Measurements from ENCODE around the gene CADM1. TPM values are rescaled to one million over a fixed set of nuclear protein-coding genes. Genes with fewer than 3 reads are reported as not detected.

Gene CADM1
- total and polyA plus RNA-seq, 5 donors: 14.8 to 42.6 (median 31.9) TPM

DNA sequence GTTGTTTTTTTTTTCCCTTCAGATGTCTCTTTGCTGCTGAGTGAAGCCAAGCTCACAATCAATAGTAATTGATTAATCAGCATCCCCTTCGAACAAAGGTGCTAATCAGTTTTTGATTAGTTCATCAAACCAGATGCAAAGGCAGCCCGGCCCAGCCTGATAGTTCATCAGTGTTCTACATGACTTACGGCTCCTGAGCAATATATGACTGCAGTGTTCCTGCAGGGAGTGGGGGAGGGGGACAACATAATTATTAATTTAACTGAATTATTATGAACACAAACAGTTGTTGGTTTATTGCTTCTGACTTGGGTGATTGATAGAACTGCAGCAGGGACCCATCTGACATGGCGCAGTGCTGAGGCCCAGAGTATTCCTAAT is 315.3 kb downstream of the CADM1 start:
- Histone ChIP-seq H3K27ac (ENCODE audit: low read length) (no peak overlapping the region), H3K4me1 (ENCODE audit: control insufficient read depth, insufficient read depth, low read length) (no peaks in the 10 kb centered on the region), H3K4me3 (ENCODE audit: low read length) (no peak overlapping the region), H3K27me3 (ENCODE audit: control insufficient read depth, insufficient read depth) (no peaks in the 10 kb centered on the region), H3K9me3 (ENCODE audit: control insufficient read depth, low read length) (no peaks in the 10 kb centered on the region)
- DNase-seq (peak in 1 of 3 donors; percentile 4), ATAC-seq (no peak)
- WGBS: 93% methylated on average over 4 of the region's 4 CpGs
- intact Hi-C loops (cut with DNase I): no loop called here

DNA sequence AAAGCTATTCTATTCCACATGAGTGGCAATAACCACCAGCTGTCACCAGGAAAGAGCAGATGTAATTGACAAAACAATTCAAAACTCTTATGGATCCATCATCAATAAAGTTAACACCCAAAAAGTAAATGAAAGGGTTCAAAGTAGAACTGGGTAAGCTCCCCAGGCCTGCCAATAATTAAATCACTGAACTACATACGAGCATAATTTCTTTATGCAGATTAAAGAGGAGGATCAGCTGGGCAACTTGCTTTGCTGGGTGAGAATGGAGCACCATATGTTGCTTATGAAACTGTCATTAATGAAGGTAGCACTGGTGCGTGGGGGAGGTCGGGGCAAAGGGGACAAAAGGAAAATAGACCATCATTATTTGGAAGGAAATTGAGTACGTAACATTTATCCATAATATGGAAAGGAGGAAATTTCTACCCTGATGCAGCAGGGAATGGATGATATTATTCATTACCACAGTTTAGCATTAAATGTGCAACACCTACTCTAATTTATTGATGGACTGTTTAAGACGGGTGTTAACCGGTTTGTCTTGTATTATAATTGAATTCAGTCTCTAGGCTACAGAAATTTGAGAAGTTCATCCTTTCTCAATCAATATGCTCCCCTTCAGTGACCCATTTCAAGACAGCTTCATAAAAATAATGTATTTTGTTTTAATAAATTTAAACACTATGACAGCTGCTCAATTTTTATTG is 315.9 kb downstream of the CADM1 start:
- WGBS: 90% methylated on average over 6 of the region's 6 CpGs
- intact Hi-C loops (cut with DNase I): no loop called here
- H3K27me3 ChIP-seq (ENCODE audit: control insufficient read depth, insufficient read depth): no peaks in the 10 kb centered on the region
- ATAC-seq: no peak
- H3K4me1 ChIP-seq (ENCODE audit: control insufficient read depth, insufficient read depth, low read length): peaks cover 2% of the 10 kb centered on the region
- H3K4me3 ChIP-seq (ENCODE audit: low read length): no peak overlapping the region
- no peak for DNase-seq
- no peak overlapping the region for H3K27ac ChIP-seq (ENCODE audit: low read length)
- no peaks in the 10 kb centered on the region for H3K9me3 ChIP-seq (ENCODE audit: control insufficient read depth, low read length)

DNA sequence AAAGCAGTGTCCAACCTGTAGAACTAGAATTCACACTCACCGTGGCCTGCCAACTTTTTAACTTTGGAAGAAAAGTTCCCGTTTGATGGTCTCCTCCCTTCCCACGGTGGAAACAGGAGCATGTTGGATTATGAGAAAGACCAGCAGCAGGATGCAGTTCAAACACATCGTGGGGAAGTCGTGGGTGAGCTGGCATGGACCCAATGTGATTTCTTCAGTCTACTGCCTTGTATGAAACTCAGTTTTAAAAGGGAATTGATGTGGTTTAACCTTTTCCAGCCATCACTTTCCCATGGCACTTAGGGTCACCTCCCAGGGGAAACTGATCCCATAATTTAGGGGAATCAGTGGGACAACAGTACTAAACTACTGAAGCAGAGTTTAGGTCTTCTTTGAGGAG is 318.3 kb downstream of the CADM1 start:
- Histone ChIP-seq H3K4me3 (ENCODE audit: low read length) (no peak overlapping the region), H3K4me1 (ENCODE audit: control insufficient read depth, insufficient read depth, low read length) (peaks cover 2% of the 10 kb centered on the region), H3K9me3 (ENCODE audit: control insufficient read depth, low read length) (no peaks in the 10 kb centered on the region), H3K27me3 (ENCODE audit: control insufficient read depth, insufficient read depth) (no peaks in the 10 kb centered on the region), H3K27ac (ENCODE audit: low read length) (no peak overlapping the region)
- no peak for DNase-seq
- no peak for ATAC-seq
- intact Hi-C loops (cut with DNase I): no loop called here
- 45% methylated on average over 5 of the region's 5 CpGs for WGBS

DNA sequence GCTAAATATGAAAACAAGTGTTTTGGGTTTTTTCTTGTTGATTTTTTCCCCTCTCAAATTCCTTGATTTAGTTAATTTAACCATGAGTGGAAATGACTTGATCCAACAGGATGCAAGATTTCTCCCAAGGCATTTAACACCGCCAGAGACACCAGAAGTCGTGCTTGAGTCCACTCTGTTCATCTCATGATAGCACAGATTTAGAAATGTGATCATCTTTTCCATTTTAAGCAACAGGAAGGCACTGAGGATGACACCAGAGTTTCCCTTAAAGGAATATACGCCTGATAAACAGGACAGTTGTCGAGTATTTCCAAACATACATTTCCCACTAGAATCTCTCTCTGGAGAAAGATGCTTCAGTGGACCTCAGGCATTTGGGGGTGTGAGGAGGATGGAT is 318.7 kb downstream of the CADM1 start:
- Histone ChIP-seq H3K27me3 (ENCODE audit: control insufficient read depth, insufficient read depth) (no peaks in the 10 kb centered on the region), H3K4me1 (ENCODE audit: control insufficient read depth, insufficient read depth, low read length) (peaks cover 2% of the 10 kb centered on the region), H3K27ac (ENCODE audit: low read length) (peak overlapping the region; percentile 34), H3K4me3 (ENCODE audit: low read length) (no peak overlapping the region), H3K9me3 (ENCODE audit: control insufficient read depth, low read length) (no peaks in the 10 kb centered on the region)
- intact Hi-C loops (cut with DNase I): no loop called here
- peak in 1 of 2 donors; percentile 51 for ATAC-seq
- 40% methylated on average over 4 of the region's 4 CpGs for WGBS
- DNase-seq: no peak

DNA sequence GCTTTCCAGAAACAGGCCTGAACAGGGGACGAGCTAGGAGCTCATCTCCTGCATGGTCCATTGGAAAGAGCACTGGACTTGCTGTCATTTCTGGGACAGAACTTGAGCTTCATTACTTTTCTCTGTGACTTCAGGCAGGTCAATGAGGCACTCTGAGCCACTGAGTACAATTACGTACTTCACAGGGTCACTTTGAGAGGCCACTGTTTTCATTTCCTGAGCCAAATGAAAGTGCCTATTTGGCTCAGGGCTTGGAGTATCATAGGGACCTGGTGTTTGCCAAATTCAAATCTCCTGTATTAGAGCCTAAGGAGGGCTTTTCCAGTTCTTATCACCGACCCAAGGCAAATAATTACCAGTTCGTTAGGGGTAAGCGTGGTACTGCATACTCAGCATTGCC is 319.3 kb downstream of the CADM1 start:
- DNase-seq (no peak), ATAC-seq (peak; percentile 24 to 35)
- no peaks in the 10 kb centered on the region for H3K9me3 ChIP-seq (ENCODE audit: control insufficient read depth, low read length)
- intact Hi-C loops (cut with DNase I): no loop called here
- 68% methylated on average over 5 of the region's 5 CpGs for WGBS
- H3K4me1 ChIP-seq (ENCODE audit: control insufficient read depth, insufficient read depth, low read length): peaks cover 2% of the 10 kb centered on the region
- H3K27me3 ChIP-seq (ENCODE audit: control insufficient read depth, insufficient read depth): no peaks in the 10 kb centered on the region
- H3K4me3 ChIP-seq (ENCODE audit: low read length): no peak overlapping the region
- H3K27ac ChIP-seq (ENCODE audit: low read length): peak overlapping the region; percentile 42

DNA sequence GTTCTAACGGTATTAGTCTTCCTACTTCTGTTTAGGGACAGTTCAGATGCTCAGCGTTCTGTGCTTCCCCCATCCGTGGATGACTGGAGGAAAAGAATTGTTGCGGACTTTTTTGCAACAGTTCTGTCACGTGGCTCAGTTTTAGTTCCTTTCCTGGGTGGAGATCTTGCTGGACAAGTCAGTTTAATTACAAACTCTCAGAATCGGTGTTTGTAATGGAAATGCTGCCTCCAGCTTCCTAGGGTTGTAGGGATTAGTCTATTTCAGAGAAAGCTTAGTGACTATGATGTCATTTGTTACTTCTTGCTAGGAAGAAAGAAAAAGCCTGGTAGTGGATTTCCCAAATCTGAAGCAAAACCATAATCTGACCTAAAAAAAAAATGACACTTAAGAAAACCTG is 320.4 kb downstream of the CADM1 start:
- Histone ChIP-seq H3K4me3 (ENCODE audit: low read length) (no peak overlapping the region), H3K4me1 (ENCODE audit: control insufficient read depth, insufficient read depth, low read length) (peaks cover 2% of the 10 kb centered on the region), H3K27ac (ENCODE audit: low read length) (no peak overlapping the region), H3K27me3 (ENCODE audit: control insufficient read depth, insufficient read depth) (no peaks in the 10 kb centered on the region), H3K9me3 (ENCODE audit: control insufficient read depth, low read length) (no peaks in the 10 kb centered on the region)
- 85% methylated on average over 6 of the region's 6 CpGs for WGBS
- DNase-seq (no peak), ATAC-seq (no peak)
- intact Hi-C loops (cut with DNase I): no loop called here

DNA sequence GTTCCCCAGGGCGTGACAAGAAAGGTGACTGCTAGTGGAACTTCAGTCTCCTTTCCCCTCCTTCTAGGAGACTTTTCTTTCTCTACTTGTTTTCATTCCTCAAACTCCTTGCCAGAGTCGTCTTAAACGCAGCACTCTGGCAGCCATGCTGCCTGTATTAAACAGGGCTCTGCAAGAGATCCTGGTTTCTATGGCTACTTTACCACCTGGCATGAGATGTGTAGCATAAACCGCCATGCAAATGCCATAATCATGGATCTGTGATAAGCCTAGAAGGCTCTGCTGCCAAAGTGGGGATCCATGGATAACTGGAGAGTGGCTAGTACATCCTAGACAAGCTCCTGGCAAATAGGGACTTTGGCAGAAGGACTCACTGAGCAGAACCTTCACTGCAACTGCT is 321.1 kb downstream of the CADM1 start:
- Histone ChIP-seq H3K4me3 (ENCODE audit: low read length) (no peak overlapping the region), H3K27ac (ENCODE audit: low read length) (peak overlapping the region; percentile 70), H3K27me3 (ENCODE audit: control insufficient read depth, insufficient read depth) (no peaks in the 10 kb centered on the region), H3K9me3 (ENCODE audit: control insufficient read depth, low read length) (no peaks in the 10 kb centered on the region), H3K4me1 (ENCODE audit: control insufficient read depth, insufficient read depth, low read length) (peaks cover 2% of the 10 kb centered on the region)
- ATAC-seq (no peak), DNase-seq (no peak)
- WGBS: 81% methylated on average over 4 of the region's 4 CpGs
- intact Hi-C loops (cut with DNase I): no loop called here

DNA sequence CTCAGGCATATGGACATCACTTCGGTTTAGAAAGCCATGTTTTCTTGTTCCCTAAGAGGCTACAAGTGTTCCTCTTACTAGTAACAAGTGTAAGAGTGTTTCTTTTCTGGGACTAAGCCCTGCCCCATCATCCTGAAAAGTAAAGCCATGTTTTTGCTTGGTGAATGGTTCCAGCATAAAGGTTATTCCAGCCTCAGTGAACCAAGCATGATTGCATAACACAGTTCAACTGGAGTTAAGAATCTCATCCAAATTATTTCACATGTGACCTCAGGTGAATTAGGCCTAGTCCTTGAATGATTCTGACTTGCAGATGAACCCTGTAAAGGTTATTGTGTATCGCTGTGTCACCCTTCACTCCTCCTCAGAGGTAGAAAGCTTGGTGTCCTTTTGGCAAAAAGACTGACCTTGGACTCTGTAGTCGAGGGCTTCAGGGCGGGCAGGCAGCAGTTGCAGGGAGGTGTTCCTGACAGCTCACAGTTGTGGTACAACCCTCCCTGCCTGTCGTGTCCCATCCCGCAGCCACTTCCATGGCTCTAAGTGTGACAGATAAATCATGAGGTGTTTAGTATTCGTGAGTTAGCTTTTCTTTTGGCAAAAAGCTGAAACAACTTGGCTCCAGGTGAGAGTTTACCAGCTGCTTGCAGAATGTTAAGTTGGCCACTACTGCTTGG is 321.8 kb downstream of the CADM1 start:
- ATAC-seq (peak; percentile 66 to 74), DNase-seq (peak in 2 of 3 donors; percentile 50 to 69)
- no peaks in the 10 kb centered on the region for H3K9me3 ChIP-seq (ENCODE audit: control insufficient read depth, low read length)
- H3K4me3 ChIP-seq (ENCODE audit: low read length): no peak overlapping the region
- WGBS: 60% methylated on average over 7 of the region's 7 CpGs
- no peaks in the 10 kb centered on the region for H3K27me3 ChIP-seq (ENCODE audit: control insufficient read depth, insufficient read depth)
- peaks cover 2% of the 10 kb centered on the region for H3K4me1 ChIP-seq (ENCODE audit: control insufficient read depth, insufficient read depth, low read length)
- intact Hi-C loops (cut with DNase I): no loop called here
- peak overlapping the region; percentile 70 for H3K27ac ChIP-seq (ENCODE audit: low read length)

DNA sequence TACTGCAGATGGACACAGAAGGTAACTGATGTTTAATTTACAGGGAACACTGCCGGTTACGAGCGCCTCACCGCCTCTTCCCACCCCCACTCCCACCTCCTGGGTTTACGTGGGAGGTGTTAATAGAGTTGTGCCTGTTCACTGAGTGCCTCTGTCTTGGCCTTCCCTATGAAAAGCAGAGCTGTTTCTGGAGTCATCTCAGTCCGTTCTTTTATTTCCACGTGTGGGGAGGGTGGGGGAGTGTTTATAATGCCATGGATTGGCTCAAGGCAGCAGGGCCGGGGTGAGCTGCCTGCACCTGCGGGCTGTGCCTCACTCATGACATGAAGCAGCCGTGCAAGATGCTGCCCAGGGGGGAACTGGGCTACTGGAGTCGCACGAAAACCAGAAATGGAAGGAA is 322.7 kb downstream of the CADM1 start:
- Histone ChIP-seq H3K4me1 (ENCODE audit: control insufficient read depth, insufficient read depth, low read length) (peaks cover 2% of the 10 kb centered on the region), H3K4me3 (ENCODE audit: low read length) (no peak overlapping the region), H3K9me3 (ENCODE audit: control insufficient read depth, low read length) (no peaks in the 10 kb centered on the region), H3K27ac (ENCODE audit: low read length) (no peak overlapping the region), H3K27me3 (ENCODE audit: control insufficient read depth, insufficient read depth) (no peaks in the 10 kb centered on the region)
- DNase-seq: peak in 1 of 3 donors; percentile 22
- WGBS: 77% methylated on average over 12 of the region's 12 CpGs
- intact Hi-C loops (cut with DNase I): no loop called here
- ATAC-seq: no peak

DNA sequence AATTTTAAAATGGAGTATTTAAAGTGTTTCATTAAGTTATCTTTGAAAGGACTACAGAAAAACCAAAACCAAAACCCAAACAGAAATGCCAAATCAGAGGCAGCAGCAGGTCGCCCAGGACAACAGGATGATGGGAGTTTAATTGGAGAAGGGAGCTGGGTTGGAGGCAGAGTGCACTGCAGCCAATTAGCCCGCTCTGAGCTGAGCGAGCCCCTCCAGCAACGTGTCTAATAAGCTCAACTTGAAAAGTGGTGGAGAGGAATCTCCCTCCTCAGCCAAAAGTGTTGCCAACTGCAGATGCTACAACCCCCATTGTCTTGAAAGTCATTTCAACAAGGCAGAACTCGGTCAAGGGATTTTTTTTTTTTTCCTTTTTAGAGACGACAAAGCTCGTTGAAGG is 323.9 kb downstream of the CADM1 start:
- peaks cover 2% of the 10 kb centered on the region for H3K4me1 ChIP-seq (ENCODE audit: control insufficient read depth, insufficient read depth, low read length)
- intact Hi-C loops (cut with DNase I): no loop called here
- H3K27ac ChIP-seq (ENCODE audit: low read length): no peak overlapping the region
- DNase-seq (peak in 1 of 3 donors; percentile 2), ATAC-seq (no peak)
- no peaks in the 10 kb centered on the region for H3K27me3 ChIP-seq (ENCODE audit: control insufficient read depth, insufficient read depth)
- WGBS: 78% methylated on average over 7 of the region's 7 CpGs
- H3K9me3 ChIP-seq (ENCODE audit: control insufficient read depth, low read length): no peaks in the 10 kb centered on the region
- no peak overlapping the region for H3K4me3 ChIP-seq (ENCODE audit: low read length)

DNA sequence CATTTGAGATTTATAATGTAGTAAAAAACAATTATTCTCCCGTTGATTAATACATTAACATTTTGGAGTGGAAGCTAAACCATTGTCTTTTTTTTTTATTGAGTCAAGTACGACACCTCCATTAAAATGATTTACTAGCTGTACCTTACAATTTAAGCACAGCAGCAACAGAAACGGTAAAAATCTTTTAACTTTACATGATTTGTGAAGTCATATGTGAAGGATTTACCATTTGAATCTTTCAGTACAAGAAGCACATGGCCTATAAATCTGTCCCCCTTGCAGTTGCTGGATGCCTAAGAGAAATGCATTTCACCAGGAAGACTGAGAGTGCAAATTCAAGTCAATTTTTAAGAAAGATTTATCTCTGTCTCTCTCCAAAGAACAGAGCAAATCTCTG is 324.6 kb downstream of the CADM1 start:
- intact Hi-C loops (cut with DNase I): no loop called here
- ATAC-seq (no peak), DNase-seq (no peak)
- Histone ChIP-seq H3K27ac (ENCODE audit: low read length) (no peak overlapping the region), H3K27me3 (ENCODE audit: control insufficient read depth, insufficient read depth) (no peaks in the 10 kb centered on the region), H3K9me3 (ENCODE audit: control insufficient read depth, low read length) (no peaks in the 10 kb centered on the region), H3K4me1 (ENCODE audit: control insufficient read depth, insufficient read depth, low read length) (peaks cover 2% of the 10 kb centered on the region), H3K4me3 (ENCODE audit: low read length) (no peak overlapping the region)
- WGBS: 84% methylated on average over 3 of the region's 3 CpGs

Measured in right cardiac atrium (tissue), 5 donors.